Prostate gland (tissue), 2 donors: Measurements from ENCODE around the gene MEFV. TPM values are rescaled to one million over a fixed set of nuclear protein-coding genes. Genes with fewer than 3 reads are reported as not detected.

Source experiments
- DNase-seq: peaks from one replicate; pipeline ENCODE4 v3.0.0-alpha.2; 2019; ENCODE audit warnings: low spot score
- H3K27ac ChIP-seq, 2 donors: fragments of 200-600 bp; sonication (generic); 2 replicates each; pipeline ENCODE4 v1.5.1; 2017 to 2019
- H3K27me3 ChIP-seq: fragments of 200-600 bp; sonication (generic); replicated peaks from 2 replicates; pipeline ENCODE4 v1.5.1; 2019; ENCODE audit not compliant: insufficient read depth
- H3K36me3 ChIP-seq, 2 donors: fragments of 200-600 bp; sonication (generic); 1 replicate in 1 of 2; 2 replicates in 1 of 2; pipeline versions ENCODE4 v1.5.1 to v1.8.1; 2017 to 2019
- H3K4me1 ChIP-seq: fragments of 200-600 bp; sonication (generic); replicated peaks from 2 replicates; pipeline ENCODE4 v1.5.1; 2019
- H3K4me3 ChIP-seq, 2 donors: fragments of 200-600 bp; sonication (generic); 2 replicates each; pipeline ENCODE4 v1.5.1; 2017 to 2019
- H3K9me3 ChIP-seq: fragments of 200-600 bp; sonication (generic); 2 replicates; pipeline ENCODE4 v1.5.1; 2017
- CTCF ChIP-seq, 4 experiments: fragments of 200-600 bp in 2 of 4; fragments of 450-650 bp in 2 of 4; sonication (generic) in 2 of 4; IDR thresholded peaks; 1 replicate in 3 of 4; 2 replicates in 1 of 4; pipeline ENCODE4 v1.5.1; 2016 to 2019; ENCODE audit warnings: antibody characterized with exemption in 4 of 4, mild to moderate bottlenecking in 2 of 4, moderate library complexity in 2 of 4
- POLR2A ChIP-seq: fragments of 450-650 bp; IDR thresholded peaks from one replicate; pipeline ENCODE4 v1.6.1; 2016; ENCODE audit warnings: antibody characterized with exemption, mild to moderate bottlenecking
- POLR2AphosphoS5 ChIP-seq: sonication (generic); formaldehyde crosslinking; IDR thresholded peaks from one replicate; pipeline ENCODE4 v1.6.1; 2017; ENCODE audit warnings: antibody characterized with exemption
- WGBS: methylation state at CpG from one replicate; pipeline ENCODE4 v1.1.5; 2018; 5-methylcytosine and 5-hydroxymethylcytosine counted together
- intact Hi-C: fragments of 100-400 bp; cut with DNase I; formaldehyde crosslinking; loops from one replicate; pipeline ENCODE4 v1.14.2; 2022
- total RNA-seq, 2 donors: library from RNA; depleted of rRNA; stranded (reverse); fragments of >200 nt; gene quantifications; one replicate each; pipeline ENCODE4 v1.1.0, GENCODE V29; 2016

Gene MEFV
- total RNA-seq, 2 donors from 2014 or later = 0.77 to 5.9 TPM

GRCh38 chr16:3256866-3257465, 533 bp upstream of the MEFV start:
- Histone ChIP-seq H3K4me3 (no peak overlapping the region), H3K4me1 (no peaks in the 10 kb centered on the region), H3K27ac (no peak overlapping the region), H3K9me3 (no peaks in the 10 kb centered on the region), H3K36me3 (no peaks in the 10 kb centered on the region), H3K27me3 (no peaks in the 10 kb centered on the region)
- no peak for TF ChIP-seq POLR2A
- no peak for TF ChIP-seq POLR2AphosphoS5
- no peak for TF ChIP-seq CTCF (IDR thresholded peaks at IDR 0.05)
- intact Hi-C loops = no loop called here
- WGBS = 74% methylated on average over 9 of the region's 9 CpGs
- DNase-seq = no peak

- Histone ChIP-seq H3K27ac (no peak overlapping the region), H3K27me3 (no peaks in the 10 kb centered on the region), H3K4me3 (no peak overlapping the region), H3K4me1 (no peaks in the 10 kb centered on the region), H3K9me3 (no peaks in the 10 kb centered on the region), H3K36me3 (no peaks in the 10 kb centered on the region)
- no peak for TF ChIP-seq POLR2AphosphoS5
- no peak for TF ChIP-seq POLR2A
- no peak for TF ChIP-seq CTCF (IDR thresholded peaks at IDR 0.05)
- DNase-seq = no peak
- intact Hi-C loops = no loop called here
- WGBS = 45% methylated on average over 22 of the region's 35 CpGs
These were observed 2.1 kb downstream of the MEFV start for GRCh38 chr16:3254309-3254708.

GRCh38 chr16:3252967-3253366, 3.5 kb downstream of the MEFV start:
- Histone ChIP-seq H3K27ac (no peak overlapping the region), H3K36me3 (no peaks in the 10 kb centered on the region), H3K4me1 (no peaks in the 10 kb centered on the region), H3K4me3 (no peak overlapping the region), H3K9me3 (no peaks in the 10 kb centered on the region), H3K27me3 (no peaks in the 10 kb centered on the region)
- TF ChIP-seq CTCF (IDR thresholded peaks at IDR 0.05) (no peak), POLR2A (no peak), POLR2AphosphoS5 (no peak)
- intact Hi-C loops = no loop called here
- 78% methylated on average over 4 of the region's 4 CpGs for WGBS
- no peak for DNase-seq

GRCh38 chr16:3249451-3249850, 7.0 kb downstream of the MEFV start:
- H3K4me1 ChIP-seq = no peaks in the 10 kb centered on the region
- H3K9me3 ChIP-seq = no peaks in the 10 kb centered on the region
- H3K4me3 ChIP-seq = no peak overlapping the region
- no peaks in the 10 kb centered on the region for H3K27me3 ChIP-seq
- TF ChIP-seq POLR2AphosphoS5 (no peak), POLR2A (no peak), CTCF (IDR thresholded peaks at IDR 0.05) (no peak)
- intact Hi-C loops = no loop called here
- WGBS = 82% methylated on average over 9 of the region's 14 CpGs
- no peaks in the 10 kb centered on the region for H3K36me3 ChIP-seq
- no peak overlapping the region for H3K27ac ChIP-seq
- DNase-seq = no peak

- DNase-seq = no peak
- Histone ChIP-seq H3K27ac (no peak overlapping the region), H3K27me3 (no peaks in the 10 kb centered on the region), H3K36me3 (no peaks in the 10 kb centered on the region), H3K9me3 (no peaks in the 10 kb centered on the region), H3K4me3 (no peak overlapping the region), H3K4me1 (no peaks in the 10 kb centered on the region)
- intact Hi-C loops = no loop called here
- no peak for TF ChIP-seq CTCF (IDR thresholded peaks at IDR 0.05)
- no peak for TF ChIP-seq POLR2A
- no peak for TF ChIP-seq POLR2AphosphoS5
- WGBS = 67% methylated on average over 1 of the region's 1 CpG
These were observed 7.4 kb downstream of the MEFV start for GRCh38 chr16:3249020-3249419.
